Mammary epithelial cell (primary cell): ENCODE results near the gene RELCH.

Experiments
- CTCF ChIP-seq, 2 donors: IDR thresholded peaks in 1 of 2; conservative IDR thresholded peaks in 1 of 2; 2 replicates each; pipeline ENCODE4 v1.5.1; 2011 to 2012; ENCODE audit warnings: inconsistent platforms in 2 of 2, low read length in 2 of 2, mild to moderate bottlenecking in 2 of 2, control low read depth in 1 of 2, low read depth in 1 of 2; ENCODE audit not compliant: insufficient read depth in 1 of 2; ENCODE audit errors: extremely low read depth in 1 of 2
- EZH2 ChIP-seq: IDR thresholded peaks from 2 replicates; pipeline ENCODE4 v1.6.1; 2012; ENCODE audit warnings: low read length, inconsistent platforms, borderline replicate concordance

DNA sequence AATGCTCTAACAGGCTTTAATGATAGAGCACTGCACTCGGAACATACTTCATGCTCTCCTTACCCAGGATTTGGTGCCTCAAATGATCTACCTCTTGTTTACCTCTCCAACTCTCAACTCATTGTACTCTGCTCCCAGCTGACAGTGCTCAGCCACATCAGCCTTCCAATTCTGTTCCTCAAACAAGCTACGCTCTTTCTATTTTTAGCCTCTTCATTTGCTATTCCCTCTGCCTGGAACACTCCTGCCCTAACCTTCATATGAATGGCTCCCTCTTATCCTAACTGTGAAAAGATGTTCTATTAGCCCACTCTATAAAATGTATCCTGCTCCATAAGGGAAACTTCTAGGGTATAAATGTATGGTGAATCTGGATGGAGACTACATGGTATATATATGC lies 42.7 kb upstream of the RELCH start:
- TF ChIP-seq CTCF (conservative IDR thresholded peaks at IDR 0.05 in 1 of 2, IDR thresholded peaks at IDR 0.05 in 1 of 2; ENCODE audit: extremely low read depth in 1 of 2, insufficient read depth in 1 of 2, low read depth in 1 of 2, low read length in 2 of 2) (no peak), EZH2 (no peak)
